K562 (cell line): Measurements from ENCODE around the gene FBXO22. TPM values are rescaled to one million over a fixed set of nuclear protein-coding genes. Genes with fewer than 3 reads are reported as not detected.

ENCODE experiments used
- CHD4 ChIP-seq: fragments of 200-600 bp; sonication (generic); IDR thresholded peaks from 3 replicates; pipeline ENCODE4 v1.6.1; 2012; ENCODE audit warnings: low read depth, mild to moderate bottlenecking, mixed read lengths, low read length, inconsistent platforms; ENCODE audit not compliant: insufficient read depth, insufficient replicate concordance, poor library complexity, severe bottlenecking
- DDX20 ChIP-seq: fragments of 450-650 bp; IDR thresholded peaks from 2 replicates; pipeline ENCODE4 v1.6.1; 2016; ENCODE audit warnings: missing genetic modification characterization, low read depth, mild to moderate bottlenecking, missing compliant biosample characterization, moderate library complexity
- HES1 ChIP-seq: fragments of 450-650 bp; IDR thresholded peaks from 2 replicates; pipeline ENCODE4 v1.6.1; 2016; ENCODE audit warnings: low read depth, mild to moderate bottlenecking, moderate library complexity
- NCOA2 ChIP-seq, 2 experiments: fragments of 450-650 bp; IDR thresholded peaks; 2 replicates each; pipeline ENCODE4 v1.6.1; 2018; ENCODE audit warnings: mild to moderate bottlenecking in 2 of 2, moderate library complexity in 1 of 2; ENCODE audit not compliant: partially characterized antibody in 2 of 2
- NR1H2 ChIP-seq: sonication (generic); formaldehyde crosslinking; IDR thresholded peaks from 2 replicates; pipeline ENCODE4 v1.4.0; 2020; ENCODE audit warnings: mild to moderate bottlenecking, missing genetic modification reagents
- PCBP1 ChIP-seq: fragments of 200-400 bp; formaldehyde crosslinking; IDR thresholded peaks from 2 replicates; pipeline ENCODE4 v1.6.1; 2018; ENCODE audit warnings: mild to moderate bottlenecking, low read depth, low read length; ENCODE audit not compliant: poor library complexity, severe bottlenecking
- PREB ChIP-seq: sonication (generic); formaldehyde crosslinking; IDR thresholded peaks from 2 replicates; pipeline ENCODE4 v1.8.1; 2023; ENCODE audit warnings: mild to moderate bottlenecking, missing genetic modification reagents
- REST ChIP-seq, 2 experiments: fragments of 450-650 bp; formaldehyde crosslinking in 1 of 2; IDR thresholded peaks; 2 replicates each; pipeline versions ENCODE4 v1.4.0 to v1.6.1; 2014 to 2020; ENCODE audit warnings: mild to moderate bottlenecking in 2 of 2, borderline replicate concordance in 1 of 2, low read depth in 1 of 2
- USF2 ChIP-seq: sonication (generic); formaldehyde crosslinking; IDR thresholded peaks from 2 replicates; pipeline ENCODE4 v1.5.0; 2020; ENCODE audit warnings: missing genetic modification reagents
- ZNF124 ChIP-seq: sonication (generic); formaldehyde crosslinking; IDR thresholded peaks from 2 replicates; pipeline ENCODE4 v1.8.1; 2022; ENCODE audit warnings: missing genetic modification reagents
- ZNF639 ChIP-seq, 2 experiments: fragments of 200-800 bp in 1 of 2; sonication (Bioruptor generic) in 1 of 2; sonication (generic) in 1 of 2; formaldehyde crosslinking in 1 of 2; IDR thresholded peaks in 1 of 2; conservative IDR thresholded peaks in 1 of 2; 2 replicates each; pipeline versions ENCODE4 v1.5.0 to v1.6.1; 2016 to 2020; ENCODE audit warnings: missing compliant biosample characterization in 1 of 2, missing genetic modification characterization in 1 of 2, missing genetic modification reagents in 1 of 2
- polyA plus RNA-seq, 8 experiments: library from polyadenylated mRNA; depleted of rRNA in 4 of 8; stranded (reverse) in 5 of 8; unstranded in 3 of 8; fragments of >200 nt; fragmentation: Nextera tagmentation in 2 of 8; fragmentation: Illumina TruSeq in 1 of 8; extraction: Ambion mirVana in 2 of 8; extraction: Trizol in 1 of 8; gene quantifications; 2 replicates each; pipeline versions ENCODE4 v1.2.1 to v1.2.3, GENCODE V29; 2011 to 2014; ENCODE audit warnings: inconsistent platforms in 1 of 8, missing spikeins in 1 of 8
- total RNA-seq, 7 experiments: library from RNA; depleted of rRNA in 6 of 7; stranded (reverse); fragments of >200 nt in 6 of 7; fragmentation: Illumina TruSeq in 2 of 7; extraction: Trizol in 2 of 7; gene quantifications; 2 replicates each; pipeline versions ENCODE4 v1.2.1 to v1.2.3, GENCODE V29; 2011 to 2021; ENCODE audit warnings: low replicate concordance in 1 of 7

The FBXO22 gene
- total and polyA plus RNA-seq, 9 of the 15 experiments (the other 6 are each of a cell fraction or from before 2014, with no cell fraction given) = 24.4 to 99.4 (median 66.5) TPM

GRCh38 chr15:75864213-75865059 is 39.2 kb upstream of the FBXO22 start (continued):
- TF ChIP-seq REST (IDR thresholded peaks at IDR 0.05; ENCODE audit: borderline replicate concordance) (no peak), REST (CRISPR knock-in tag; IDR thresholded peaks at IDR 0.05; ENCODE audit: low read depth) (no peak), PCBP1 (no peak), DDX20 (tag) (no peak), USF2 (CRISPR knock-in tag) (no peak), NCOA2 (IDR thresholded peaks at IDR 0.05; ENCODE audit: partially characterized antibody in 2 of 2) (no peak), HES1 (no peak), CHD4 (no peak), PREB (CRISPR knock-in tag) (no peak), ZNF639 (CRISPR knock-in tag; conservative IDR thresholded peaks at IDR 0.05 in 1 of 2, IDR thresholded peaks at IDR 0.05 in 1 of 2) (no peak), NR1H2 (CRISPR knock-in tag) (no peak), ZNF124 (CRISPR knock-in tag) (no peak)
